Measurements from ENCODE around the gene TNPO2.

DNA sequence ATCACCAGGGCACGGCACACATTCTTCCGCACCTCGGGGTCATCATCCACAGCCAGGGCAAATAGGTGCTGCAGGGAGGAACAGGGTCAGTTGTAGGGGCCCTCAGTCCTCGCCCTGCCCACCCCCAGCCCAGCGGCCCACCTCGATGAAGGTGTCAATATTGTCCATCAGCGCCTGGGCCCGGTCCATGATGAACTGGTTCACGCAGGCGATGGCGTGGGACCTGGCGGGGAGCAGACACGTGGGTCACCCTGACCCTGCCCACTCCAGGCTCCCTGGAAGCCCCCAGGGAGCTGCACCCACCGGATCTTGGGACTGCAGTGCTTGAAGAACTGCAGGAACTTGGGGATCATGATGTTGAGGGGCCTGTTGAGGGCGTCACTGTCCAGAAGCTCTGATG is 8.6 kb downstream of the TNPO2 start:
- TF ChIP-seq, protein P1, sequence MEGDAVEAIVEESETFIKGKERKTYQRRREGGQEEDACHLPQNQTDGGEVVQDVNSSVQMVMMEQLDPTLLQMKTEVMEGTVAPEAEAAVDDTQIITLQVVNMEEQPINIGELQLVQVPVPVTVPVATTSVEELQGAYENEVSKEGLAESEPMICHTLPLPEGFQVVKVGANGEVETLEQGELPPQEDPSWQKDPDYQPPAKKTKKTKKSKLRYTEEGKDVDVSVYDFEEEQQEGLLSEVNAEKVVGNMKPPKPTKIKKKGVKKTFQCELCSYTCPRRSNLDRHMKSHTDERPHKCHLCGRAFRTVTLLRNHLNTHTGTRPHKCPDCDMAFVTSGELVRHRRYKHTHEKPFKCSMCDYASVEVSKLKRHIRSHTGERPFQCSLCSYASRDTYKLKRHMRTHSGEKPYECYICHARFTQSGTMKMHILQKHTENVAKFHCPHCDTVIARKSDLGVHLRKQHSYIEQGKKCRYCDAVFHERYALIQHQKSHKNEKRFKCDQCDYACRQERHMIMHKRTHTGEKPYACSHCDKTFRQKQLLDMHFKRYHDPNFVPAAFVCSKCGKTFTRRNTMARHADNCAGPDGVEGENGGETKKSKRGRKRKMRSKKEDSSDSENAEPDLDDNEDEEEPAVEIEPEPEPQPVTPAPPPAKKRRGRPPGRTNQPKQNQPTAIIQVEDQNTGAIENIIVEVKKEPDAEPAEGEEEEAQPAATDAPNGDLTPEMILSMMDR (IDR thresholded peaks at IDR 0.05) = no peak
- TF ChIP-seq, protein P2, sequence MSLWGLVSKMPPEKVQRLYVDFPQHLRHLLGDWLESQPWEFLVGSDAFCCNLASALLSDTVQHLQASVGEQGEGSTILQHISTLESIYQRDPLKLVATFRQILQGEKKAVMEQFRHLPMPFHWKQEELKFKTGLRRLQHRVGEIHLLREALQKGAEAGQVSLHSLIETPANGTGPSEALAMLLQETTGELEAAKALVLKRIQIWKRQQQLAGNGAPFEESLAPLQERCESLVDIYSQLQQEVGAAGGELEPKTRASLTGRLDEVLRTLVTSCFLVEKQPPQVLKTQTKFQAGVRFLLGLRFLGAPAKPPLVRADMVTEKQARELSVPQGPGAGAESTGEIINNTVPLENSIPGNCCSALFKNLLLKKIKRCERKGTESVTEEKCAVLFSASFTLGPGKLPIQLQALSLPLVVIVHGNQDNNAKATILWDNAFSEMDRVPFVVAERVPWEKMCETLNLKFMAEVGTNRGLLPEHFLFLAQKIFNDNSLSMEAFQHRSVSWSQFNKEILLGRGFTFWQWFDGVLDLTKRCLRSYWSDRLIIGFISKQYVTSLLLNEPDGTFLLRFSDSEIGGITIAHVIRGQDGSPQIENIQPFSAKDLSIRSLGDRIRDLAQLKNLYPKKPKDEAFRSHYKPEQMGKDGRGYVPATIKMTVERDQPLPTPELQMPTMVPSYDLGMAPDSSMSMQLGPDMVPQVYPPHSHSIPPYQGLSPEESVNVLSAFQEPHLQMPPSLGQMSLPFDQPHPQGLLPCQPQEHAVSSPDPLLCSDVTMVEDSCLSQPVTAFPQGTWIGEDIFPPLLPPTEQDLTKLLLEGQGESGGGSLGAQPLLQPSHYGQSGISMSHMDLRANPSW (CRISPR knock-in tag; conservative IDR thresholded peaks at IDR 0.05; ENCODE audit: low read depth) = no peak
- TF ChIP-seq NFYB (CRISPR knock-in tag; conservative IDR thresholded peaks at IDR 0.05; ENCODE audit: low read depth) = no peak
- TF ChIP-seq, protein P3, sequence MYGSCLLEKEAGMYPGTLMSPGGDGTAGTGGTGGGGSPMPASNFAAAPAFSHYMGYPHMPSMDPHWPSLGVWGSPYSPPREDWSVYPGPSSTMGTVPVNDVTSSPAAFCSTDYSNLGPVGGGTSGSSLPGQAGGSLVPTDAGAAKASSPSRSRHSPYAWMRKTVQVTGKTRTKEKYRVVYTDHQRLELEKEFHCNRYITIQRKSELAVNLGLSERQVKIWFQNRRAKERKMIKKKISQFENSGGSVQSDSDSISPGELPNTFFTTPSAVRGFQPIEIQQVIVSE (CRISPR knock-in tag; IDR thresholded peaks at IDR 0.05; ENCODE audit: borderline replicate concordance) = no peak
- TF ChIP-seq ATF1 (CRISPR knock-in tag; IDR thresholded peaks at IDR 0.05) = no peak

Measured in WTC11 (cell line).